Right renal cortex interstitium (tissue), 3 donors: Measurements from ENCODE around the gene ADAMTSL4. TPM values are rescaled to one million over a fixed set of nuclear protein-coding genes. Genes with fewer than 3 reads are reported as not detected.

Experiments
- DNase-seq, 3 donors: peaks; one replicate each; pipeline ENCODE4 v3.0.0-alpha.2; 2013; ENCODE audit warnings: low read depth in 3 of 3, low spot score in 2 of 3
- polyA plus RNA-seq, 3 donors: library from polyadenylated mRNA; unstranded; fragments of 120-200 nt; gene quantifications; one replicate each; pipeline ENCODE4 v1.2.1, GENCODE V29; 2013; ENCODE audit not compliant: insufficient read length in 3 of 3

Gene ADAMTSL4
- polyA plus RNA-seq, 3 donors, result 9.6 to 11.8 (median 10.9) TPM

DNA sequence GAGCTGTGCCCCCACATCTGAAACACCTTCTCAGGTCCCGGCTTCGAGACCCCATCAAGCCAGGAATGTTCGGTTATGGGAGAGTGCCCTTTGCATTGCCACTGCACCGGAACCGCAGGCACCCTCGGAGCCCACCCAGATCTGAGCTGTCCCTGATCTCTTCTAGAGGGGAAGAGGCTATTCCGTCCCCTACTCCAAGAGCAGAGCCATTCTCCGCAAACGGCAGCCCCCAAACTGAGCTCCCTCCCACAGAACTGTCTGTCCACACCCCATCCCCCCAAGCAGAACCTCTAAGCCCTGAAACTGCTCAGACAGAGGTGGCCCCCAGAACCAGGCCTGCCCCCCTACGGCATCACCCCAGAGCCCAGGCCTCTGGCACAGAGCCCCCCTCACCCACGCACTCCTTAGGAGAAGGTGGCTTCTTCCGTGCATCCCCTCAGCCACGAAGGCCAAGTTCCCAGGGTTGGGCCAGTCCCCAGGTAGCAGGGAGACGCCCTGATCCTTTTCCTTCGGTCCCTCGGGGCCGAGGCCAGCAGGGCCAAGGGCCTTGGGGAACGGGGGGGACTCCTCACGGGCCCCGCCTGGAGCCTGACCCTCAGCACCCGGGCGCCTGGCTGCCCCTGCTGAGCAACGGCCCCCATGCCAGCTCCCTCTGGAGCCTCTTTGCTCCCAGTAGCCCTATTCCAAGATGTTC lies 4.3 kb downstream of the ADAMTSL4 start:
- DNase-seq, result no peak

DNA sequence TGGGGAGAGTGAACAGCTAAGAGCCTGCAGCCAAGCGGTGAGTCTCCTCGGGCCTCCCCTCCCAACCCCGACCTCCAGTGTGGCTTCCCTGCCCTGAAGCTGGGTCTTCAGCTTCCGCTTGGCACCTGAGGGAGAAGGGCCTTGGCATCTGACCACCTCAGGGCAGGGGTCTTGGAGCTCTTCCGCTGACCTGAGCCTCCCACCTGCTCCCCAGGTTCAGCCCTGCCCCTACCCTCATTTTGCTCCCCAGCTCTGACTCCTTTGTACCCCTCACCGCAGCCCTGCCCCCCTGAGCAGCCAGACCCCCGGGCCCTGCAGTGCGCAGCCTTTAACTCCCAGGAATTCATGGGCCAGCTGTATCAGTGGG lies 4.9 kb downstream of the ADAMTSL4 start:
- DNase-seq, result no peak

DNA sequence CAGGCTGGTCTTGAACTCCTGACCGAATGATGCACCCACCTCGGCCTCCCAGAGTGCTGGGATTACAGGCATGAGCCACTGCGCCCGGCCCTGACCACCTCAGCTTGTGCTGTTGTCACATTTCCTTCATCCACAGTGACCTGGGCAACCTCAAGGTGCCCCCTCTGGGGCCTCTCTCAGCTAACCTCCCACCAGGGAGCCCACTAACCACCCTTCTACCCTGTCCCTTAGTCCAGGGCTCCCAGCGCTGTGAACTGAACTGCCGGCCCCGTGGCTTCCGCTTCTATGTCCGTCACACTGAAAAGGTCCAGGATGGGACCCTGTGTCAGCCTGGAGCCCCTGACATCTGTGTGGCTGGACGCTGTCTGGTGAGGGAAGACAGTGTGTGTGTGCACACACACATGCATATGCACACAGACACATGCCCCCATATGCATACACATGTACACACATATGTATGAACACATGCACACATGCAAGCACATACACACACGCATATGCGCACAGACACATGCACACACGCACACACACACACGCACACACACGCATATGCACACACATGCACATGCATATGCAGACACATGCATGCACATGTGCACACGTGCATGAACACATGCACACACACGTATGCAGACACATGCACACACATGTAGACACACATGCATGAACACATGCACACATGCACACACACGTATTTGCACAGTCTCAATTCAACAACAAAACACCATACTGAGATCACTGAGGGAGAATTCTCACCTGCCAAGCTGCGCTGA lies 6.2 kb downstream of the ADAMTSL4 start:
- no peak for DNase-seq

DNA sequence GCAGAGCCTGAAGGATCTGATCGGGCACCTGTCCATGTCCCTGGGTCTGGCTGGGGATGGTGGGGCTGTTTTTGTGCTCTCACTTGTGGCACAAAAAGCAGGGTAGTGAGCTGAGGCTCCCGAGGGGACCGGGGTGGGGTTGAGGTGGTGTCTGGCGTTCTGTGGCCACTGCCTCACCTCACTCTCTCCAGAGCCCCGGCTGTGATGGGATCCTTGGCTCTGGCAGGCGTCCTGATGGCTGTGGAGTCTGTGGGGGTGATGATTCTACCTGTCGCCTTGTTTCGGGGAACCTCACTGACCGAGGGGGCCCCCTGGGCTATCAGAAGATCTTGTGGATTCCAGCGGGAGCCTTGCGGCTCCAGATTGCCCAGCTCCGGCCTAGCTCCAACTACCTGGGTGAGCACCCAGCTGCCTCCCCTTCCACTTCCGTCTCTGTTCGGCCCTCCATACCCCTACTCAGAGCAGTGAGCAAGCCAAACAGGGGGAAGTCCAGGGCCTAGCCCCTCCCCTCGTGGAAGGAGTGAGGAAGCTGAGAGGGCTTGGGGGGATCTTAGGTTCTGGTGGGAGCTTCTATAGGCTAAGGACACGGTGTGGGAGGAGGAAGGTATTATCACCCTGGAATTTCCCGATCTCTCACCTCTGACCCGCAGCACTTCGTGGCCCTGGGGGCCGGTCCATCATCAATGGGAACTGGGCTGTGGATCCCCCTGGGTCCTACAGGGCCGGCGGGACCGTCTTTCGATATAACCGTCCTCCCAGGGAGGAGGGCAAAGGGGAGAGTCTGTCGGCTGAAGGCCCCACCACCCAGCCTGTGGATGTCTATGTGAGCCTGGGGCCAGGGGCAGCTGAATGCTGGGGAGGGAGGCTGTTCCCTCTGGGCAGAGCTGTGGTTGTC lies 7.0 kb downstream of the ADAMTSL4 start:
- DNase-seq, result no peak

DNA sequence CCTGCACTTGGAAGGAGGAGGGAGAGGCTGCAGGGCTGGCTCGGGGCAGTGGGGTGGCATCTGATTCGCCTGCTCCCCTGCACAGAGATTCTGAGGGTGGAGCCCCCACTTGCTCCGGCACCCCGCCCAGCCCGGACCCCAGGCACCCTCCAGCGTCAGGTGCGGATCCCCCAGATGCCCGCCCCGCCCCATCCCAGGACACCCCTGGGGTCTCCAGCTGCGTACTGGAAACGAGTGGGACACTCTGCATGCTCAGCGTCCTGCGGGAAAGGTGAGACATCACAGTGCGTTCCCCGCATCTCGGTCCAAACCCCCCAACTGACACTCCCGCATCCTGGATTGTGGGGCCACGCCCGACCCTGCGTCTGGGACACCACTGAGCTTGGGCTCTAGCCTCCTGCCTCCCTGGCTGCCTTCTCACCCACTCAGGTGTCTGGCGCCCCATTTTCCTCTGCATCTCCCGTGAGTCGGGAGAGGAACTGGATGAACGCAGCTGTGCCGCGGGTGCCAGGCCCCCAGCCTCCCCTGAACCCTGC lies 7.9 kb downstream of the ADAMTSL4 start:
- no peak for DNase-seq

DNA sequence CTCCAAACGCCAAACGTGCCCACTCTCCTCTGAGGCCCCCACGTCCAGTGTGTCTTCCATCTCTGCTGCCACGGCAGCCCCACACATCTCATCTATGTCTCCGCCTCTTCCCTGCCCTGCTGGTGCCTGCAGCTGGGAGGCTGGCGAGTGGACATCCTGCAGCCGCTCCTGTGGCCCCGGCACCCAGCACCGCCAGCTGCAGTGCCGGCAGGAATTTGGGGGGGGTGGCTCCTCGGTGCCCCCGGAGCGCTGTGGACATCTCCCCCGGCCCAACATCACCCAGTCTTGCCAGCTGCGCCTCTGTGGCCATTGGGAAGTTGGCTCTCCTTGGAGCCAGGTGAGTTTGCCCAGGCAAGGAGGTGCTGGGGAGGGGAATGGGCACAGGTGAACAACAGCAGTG lies 8.6 kb downstream of the ADAMTSL4 start:
- no peak for DNase-seq

DNA sequence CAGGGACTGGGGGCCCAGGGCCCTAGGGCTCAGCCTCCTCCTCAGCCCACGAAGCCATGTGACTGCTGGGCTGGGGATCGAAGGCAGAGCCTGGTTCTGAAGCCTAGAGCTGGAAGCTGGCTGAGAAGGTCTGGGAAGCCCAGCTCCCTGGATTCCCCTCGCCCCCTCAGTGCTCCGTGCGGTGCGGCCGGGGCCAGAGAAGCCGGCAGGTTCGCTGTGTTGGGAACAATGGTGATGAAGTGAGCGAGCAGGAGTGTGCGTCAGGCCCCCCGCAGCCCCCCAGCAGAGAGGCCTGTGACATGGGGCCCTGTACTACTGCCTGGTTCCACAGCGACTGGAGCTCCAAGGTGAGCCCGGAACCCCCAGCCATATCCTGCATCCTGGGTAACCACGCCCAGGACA lies 9.1 kb downstream of the ADAMTSL4 start:
- DNase-seq, result no peak

DNA sequence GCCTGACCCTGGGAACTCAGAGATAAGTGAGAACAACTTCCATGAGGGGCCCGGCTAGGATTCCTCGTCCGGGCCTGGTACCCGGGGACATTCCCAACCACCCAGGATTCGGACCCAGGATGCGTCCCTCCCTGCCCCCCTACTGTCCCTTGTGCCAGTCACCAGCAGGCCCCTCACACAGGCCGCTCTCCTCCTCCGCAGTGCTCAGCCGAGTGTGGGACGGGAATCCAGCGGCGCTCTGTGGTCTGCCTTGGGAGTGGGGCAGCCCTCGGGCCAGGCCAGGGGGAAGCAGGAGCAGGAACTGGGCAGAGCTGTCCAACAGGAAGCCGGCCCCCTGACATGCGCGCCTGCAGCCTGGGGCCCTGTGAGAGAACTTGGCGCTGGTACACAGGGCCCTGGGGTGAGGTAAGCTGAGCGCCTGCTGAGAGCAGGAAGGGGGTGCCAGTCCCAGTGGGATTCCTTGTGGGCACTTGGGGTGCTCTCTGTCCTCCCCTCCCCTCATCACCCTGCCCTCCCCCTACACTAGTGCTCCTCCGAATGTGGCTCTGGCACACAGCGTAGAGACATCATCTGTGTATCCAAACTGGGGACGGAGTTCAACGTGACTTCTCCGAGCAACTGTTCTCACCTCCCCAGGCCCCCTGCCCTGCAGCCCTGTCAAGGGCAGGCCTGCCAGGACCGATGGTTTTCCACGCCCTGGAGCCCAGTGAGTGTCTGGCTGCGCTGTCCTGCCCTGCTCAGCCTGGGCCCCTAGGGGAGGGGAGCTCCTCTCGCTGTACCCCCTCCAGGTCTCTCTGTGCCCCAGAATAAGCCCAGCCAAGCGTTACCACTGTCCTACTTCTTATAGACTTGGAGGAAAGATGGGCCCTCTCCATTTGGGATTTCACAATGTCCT lies 9.8 kb downstream of the ADAMTSL4 start:
- no peak for DNase-seq

DNA sequence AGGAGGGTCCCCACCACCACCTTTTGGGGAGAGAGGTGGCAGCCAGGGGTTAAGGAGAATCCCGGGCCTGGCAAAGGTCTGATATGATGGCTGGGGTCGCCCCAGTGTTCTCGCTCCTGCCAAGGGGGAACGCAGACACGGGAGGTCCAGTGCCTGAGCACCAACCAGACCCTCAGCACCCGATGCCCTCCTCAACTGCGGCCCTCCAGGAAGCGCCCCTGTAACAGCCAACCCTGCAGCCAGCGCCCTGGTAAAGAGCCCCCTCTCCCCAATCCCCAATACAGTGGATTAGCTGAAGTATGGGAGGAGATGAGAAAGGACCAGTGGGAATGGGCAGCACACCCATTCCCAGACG lies 10.4 kb downstream of the ADAMTSL4 start:
- DNase-seq, result no peak

DNA sequence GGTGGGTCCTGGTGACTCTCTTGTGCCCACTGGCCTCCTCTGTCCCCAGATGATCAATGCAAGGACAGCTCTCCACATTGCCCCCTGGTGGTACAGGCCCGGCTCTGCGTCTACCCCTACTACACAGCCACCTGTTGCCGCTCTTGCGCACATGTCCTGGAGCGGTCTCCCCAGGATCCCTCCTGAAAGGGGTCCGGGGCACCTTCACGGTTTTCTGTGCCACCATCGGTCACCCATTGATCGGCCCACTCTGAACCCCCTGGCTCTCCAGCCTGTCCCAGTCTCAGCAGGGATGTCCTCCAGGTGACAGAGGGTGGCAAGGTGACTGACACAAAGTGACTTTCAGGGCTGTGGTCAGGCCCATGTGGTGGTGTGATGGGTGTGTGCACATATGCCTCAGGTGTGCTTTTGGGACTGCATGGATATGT lies 10.8 kb downstream of the ADAMTSL4 start:
- no peak for DNase-seq

DNA sequence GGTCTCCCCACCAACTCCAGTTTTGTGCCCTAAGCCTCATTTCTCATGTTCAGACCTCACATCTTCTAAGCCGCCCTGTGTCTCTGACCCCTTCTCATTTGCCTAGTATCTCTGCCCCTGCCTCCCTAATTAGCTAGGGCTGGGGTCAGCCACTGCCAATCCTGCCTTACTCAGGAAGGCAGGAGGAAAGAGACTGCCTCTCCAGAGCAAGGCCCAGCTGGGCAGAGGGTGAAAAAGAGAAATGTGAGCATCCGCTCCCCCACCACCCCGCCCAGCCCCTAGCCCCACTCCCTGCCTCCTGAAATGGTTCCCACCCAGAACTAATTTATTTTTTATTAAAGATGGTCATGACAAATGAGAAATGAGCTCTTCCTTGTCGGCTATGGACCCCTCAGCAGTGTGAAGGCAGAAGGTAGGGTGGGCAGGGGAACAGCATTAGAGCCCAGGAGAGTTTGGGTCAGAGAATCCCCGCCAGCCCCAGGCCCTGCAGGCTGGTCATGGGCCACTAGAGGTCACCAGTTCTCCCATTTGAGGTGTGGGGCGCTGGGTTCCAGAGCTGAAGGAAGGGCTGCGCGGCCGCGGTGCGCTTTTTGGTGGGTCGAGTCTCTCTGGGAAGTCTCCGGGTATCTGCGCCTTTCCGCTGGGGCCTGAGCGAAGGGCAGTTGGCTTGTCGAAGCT lies 11.5 kb downstream of the ADAMTSL4 start:
- peak in 2 of 3 donors; percentile 80 for DNase-seq

DNA sequence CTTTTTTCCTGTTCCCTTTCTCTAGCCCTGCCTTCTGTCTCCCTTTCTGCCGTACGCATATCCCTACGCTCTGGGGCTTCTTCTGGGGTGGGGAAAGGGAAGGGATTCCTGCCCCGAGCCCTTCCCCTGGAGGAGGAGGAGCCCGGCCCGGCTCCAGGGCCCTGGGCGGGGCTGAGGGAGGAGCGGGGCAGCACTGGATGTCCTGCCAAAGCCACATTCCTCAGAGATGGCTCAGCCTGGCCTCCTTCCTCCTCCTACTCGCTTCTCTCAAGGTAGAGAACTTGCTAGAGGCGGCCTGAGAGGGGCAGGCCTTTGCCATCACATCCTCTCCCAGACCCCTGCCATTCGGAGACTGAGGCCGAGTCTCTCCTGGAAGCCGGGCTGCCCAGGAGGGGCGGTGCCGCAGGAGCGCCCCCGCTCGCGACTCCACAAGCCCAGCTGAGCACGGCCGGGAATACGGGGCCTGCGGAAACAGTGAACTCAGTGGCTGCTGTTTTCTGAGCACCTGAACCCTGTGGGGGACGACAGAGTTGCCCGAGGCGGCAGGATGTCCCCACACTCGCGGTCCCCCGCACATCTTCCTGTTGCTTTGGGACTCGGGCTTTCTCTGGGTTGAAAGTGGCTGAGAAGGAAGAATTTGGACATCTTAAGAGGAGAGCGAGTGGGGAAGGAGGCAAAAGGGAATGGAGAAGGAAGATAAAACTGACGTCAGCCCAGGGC lies 12.2 kb downstream of the ADAMTSL4 start:
- peak; percentile 85 to 90 (median 89) for DNase-seq

DNA sequence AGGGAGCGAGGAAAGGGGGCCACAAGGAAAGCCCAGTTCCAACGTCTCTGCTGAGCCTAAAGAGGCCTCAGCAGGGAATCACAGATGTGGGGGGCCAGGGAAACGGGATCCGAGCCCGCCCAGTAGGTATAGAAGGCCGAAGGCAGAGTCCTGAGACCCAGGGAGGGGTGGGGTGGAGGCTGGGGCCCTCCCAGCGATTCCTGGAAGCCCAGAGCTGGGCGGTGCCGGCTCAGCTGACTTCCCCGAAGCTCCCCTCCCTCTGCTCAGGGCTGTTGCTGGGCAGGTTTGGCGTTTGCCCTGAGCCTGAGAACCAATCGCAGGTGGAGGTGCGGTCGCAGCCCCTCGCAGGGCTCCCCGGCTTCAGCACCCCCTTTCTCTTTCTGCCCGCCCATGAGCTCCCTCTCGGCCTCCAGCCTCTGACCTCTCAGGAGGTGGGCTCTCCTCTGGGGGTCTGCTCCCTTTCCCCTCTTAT lies 12.8 kb downstream of the ADAMTSL4 start:
- DNase-seq, result peak; percentile 73 to 84 (median 75)

DNA sequence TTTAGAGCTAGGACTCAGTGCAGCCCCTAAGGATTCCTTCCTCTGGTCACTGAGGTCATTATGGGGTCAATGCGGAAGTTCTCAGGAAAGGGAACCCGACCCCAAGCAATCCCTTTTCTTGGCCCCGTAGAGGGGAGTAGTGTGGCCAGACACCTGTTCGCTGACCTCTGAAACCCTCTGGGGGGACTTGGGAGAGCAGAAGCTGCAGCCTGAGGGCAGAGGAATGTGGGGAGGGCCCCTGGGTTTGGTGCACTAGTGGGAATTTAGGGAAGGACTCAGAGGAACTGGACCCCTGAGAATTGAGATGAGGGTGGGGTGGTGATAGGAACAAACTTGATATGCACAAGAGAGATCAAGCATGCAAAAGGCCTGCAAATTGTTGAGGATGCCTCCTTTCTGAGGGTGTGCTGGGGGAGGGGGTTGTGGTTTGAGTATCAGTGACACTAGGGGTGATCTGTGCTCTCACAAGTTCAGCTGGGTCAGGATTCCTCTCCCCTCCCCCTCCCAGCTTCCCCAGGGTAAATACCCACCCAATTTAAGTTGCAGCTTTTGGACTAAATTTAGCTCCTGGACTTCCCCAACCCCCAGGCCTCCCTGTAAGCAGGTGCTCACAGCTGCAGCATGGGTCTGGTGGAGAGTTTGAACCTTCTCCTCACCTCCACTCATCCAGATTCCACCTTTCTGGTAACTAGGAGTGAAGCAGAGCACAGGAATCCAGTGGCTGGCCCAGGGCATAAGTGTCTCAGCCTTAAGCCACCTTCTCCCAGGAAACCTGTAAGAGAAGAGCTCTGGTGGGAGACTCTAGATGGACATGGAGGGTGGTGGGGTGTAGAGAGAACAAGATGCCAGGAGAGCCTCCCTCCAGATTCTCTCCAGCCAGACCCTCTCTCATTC lies 13.5 kb downstream of the ADAMTSL4 start:
- DNase-seq, result no peak

DNA sequence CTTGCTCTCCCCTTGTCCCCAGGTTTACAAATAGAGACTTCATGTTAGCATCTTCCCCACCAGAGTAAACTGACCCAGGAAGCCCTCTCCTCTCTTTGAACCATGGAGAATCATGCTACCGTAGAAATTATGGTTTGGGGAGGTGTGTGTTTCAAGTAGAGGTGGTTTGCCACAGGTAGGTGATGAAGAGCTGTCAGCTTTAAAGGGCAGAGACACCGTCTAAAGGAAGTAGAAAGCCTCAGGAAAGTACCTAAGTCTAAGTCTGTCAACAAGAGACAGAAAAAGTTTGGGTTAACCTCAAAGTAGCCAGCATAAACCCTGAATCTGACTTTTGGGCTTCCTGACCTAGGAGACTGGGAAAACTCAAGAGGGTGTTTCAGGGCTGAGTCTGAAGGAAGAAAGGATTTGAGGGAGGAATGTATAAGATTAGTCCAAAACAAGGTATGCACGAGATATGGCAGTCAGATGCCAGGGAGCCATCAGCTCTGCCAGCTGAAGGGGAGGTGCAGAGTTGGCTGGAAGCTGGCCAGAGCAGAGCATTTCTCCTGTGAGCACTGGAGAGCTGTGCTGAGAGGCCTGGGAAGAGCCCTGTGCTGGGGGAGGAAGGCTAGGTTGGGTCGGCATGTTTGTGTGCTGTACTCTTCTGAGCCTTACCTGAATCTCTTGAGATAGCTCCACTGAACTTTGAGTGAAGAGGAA lies 14.3 kb downstream of the ADAMTSL4 start:
- no peak for DNase-seq

DNA sequence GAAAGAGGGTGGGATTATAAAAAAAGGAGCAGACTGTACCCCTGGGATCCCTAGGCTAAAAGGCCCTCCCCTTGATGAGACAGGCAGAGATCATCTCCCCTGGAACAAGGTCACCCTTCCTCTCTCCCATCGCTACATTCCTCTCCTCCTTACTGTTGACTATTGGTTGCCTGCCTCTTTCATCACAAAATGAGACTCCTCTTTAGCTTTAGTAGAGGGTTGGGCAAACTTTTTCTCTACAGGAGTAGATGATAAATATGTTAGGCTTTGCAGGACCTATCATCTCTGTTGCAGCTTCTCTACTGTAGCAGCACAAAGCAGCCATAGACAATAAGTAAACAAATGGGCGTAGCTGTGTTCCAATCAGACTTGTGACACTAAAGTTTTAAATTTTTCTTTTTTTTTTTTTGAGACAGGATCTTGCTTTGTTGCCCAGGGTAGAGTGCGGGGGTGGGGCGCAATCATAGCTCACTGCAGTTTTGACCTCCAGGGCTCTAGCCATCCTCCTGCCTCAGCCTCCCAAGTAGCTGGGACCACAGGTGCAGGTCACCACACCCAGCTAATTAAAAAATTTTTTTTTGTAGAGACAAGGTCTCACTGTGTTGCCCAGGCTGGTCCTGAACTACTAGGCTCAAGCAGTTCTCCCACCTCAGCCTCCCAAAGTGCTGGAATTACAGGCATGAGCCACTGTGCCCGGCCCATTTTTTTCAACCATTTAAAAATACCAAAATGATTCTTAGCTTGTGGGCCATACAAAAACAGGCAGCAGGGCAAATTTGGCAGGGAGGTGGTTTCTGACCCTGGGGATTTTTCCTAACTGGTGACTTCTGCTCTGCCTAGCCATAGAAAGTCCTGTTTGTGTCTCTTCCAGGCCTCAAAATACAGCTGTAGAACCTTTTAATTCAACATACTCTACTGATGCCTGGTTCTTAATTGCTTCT lies 15.1 kb downstream of the ADAMTSL4 start:
- no peak for DNase-seq
